OCI-LY7 (cell line): Measurements from ENCODE around the gene PLD2.

ENCODE experiments used
- EZH2phosphoT487 ChIP-seq: fragments of 200-600 bp; sonication (generic); IDR thresholded peaks from 2 replicates; pipeline ENCODE4 v1.6.1; 2018; ENCODE audit warnings: low read depth, borderline replicate concordance, mild to moderate bottlenecking, mixed run types, antibody characterized with exemption, low read length, moderate library complexity, mixed read lengths
- TF ChIP-seq, protein P1 (sequence below): fragments of 200-600 bp; sonication (generic); conservative IDR thresholded peaks from 2 replicates; pipeline ENCODE4 v1.5.1; 2014; ENCODE audit warnings: mild to moderate bottlenecking, antibody characterized with exemption, low read length, moderate library complexity, mixed read lengths

DNA sequence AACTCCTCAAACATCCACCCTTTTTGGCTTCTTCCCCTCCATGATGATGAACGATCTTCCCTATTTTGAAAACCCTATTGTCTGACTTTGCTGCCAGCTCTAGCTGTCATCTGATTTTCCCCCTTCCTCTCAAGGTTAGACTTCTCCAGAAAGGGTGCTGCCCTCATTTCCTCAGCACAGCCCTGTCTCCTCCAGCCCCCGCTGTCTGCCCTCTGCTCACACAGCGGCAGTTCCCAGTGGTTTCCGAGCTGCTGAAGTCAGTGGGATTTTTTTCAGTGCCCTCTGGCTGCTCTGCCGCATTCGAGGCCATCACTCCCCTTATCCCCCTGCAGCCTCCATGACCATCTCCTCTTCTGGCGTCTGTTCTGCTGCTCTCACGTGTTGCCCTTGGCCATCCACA is 65.8 kb downstream of the PLD2 start:
- TF ChIP-seq, protein P1, sequence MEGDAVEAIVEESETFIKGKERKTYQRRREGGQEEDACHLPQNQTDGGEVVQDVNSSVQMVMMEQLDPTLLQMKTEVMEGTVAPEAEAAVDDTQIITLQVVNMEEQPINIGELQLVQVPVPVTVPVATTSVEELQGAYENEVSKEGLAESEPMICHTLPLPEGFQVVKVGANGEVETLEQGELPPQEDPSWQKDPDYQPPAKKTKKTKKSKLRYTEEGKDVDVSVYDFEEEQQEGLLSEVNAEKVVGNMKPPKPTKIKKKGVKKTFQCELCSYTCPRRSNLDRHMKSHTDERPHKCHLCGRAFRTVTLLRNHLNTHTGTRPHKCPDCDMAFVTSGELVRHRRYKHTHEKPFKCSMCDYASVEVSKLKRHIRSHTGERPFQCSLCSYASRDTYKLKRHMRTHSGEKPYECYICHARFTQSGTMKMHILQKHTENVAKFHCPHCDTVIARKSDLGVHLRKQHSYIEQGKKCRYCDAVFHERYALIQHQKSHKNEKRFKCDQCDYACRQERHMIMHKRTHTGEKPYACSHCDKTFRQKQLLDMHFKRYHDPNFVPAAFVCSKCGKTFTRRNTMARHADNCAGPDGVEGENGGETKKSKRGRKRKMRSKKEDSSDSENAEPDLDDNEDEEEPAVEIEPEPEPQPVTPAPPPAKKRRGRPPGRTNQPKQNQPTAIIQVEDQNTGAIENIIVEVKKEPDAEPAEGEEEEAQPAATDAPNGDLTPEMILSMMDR: no peak
- no peak for TF ChIP-seq EZH2phosphoT487
